HG02588 (cell line): ENCODE data around the gene RAB29.
"Not testable (repeated sequence)": the region's sequence is repeated elsewhere in the genome, so short reads cannot be mapped to it uniquely, and the experiment has no call there.

Experiments
- ATAC-seq: cut with Tn5 transposase; IDR thresholded peaks from one replicate; pipeline ENCODE4 v1.9.1; 2021; ENCODE audit warnings: mild to moderate bottlenecking, moderate library complexity; ENCODE audit not compliant: unreplicated experiment

RAB29 gene

GRCh38 chr1:205726619-205727125 is 48.6 kb downstream of the RAB29 start:
- ATAC-seq, result no peak

DNA sequence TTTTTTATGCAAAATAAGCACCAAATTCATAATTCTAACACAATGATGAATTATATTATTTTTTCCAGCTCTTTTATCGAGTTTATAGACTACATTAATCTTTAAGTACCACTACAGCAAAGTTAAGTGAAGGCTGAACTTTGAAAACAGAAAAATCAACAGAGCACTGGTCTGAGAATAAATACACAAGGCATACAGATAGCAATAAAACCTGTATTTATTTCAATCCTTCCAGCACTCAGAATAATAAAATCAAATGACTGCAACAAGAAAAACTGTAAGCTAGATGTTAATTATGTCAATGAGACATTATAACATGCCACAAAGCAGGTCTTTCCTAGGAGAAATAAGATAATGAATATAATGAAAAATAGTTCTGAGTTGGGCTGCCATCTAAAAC is 49.8 kb downstream of the RAB29 start:
- ATAC-seq, result no peak

DNA sequence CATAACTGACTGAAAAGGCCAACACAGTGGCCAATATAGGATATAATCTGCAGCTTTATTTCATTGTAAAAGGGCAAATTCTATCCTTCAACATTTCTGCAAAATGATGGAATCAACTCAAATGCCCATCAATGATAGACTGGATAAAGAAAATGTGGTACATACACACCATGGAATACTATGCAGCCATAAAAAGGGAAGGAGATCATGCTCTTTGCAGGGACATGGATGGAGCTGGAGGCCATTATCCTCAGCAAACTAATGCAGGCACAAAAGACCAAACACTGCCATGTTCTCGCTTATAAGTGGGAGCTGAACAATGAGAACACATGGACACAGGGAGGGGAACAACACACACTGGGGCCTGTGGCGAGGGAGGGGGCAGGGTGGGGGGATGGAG is 54.5 kb downstream of the RAB29 start:
- ATAC-seq, result not testable (repeated sequence)

GRCh38 chr1:205719762-205720161 is 55.5 kb downstream of the RAB29 start:
- ATAC-seq, result no peak

DNA sequence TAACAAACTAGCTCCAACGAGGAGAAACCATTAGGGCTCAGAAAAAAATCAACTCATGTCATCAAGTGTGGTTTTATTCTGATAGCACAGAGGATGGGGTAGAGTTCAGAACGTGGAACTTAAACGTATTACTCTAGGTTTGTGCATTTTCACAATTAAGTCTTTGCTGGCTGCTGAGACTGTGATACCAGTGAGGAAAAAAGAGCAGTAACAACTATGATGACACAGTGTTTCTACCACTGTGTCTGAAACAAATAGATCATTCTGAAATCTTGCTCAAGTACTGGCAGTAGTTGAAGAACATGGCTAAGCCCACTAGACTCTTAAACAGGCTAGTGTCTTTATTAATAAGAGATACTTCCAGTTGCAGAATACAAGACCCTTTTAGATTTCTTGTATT is 56.3 kb downstream of the RAB29 start:
- ATAC-seq, result no peak
